IMR-90 (cell line): ENCODE data around the gene RHOBTB3. TPM values are rescaled to one million over a fixed set of nuclear protein-coding genes. Genes with fewer than 3 reads are reported as not detected.

ENCODE experiments used
- ATAC-seq: fragments of 200-7000 bp; cut with Tn5 transposase; 2 replicates; pipeline ENCODE4 v1.9.1; 2020; ENCODE audit warnings: low read depth, mild to moderate bottlenecking, moderate library complexity
- BruUV-seq: library from RNA; stranded (reverse); fragments of 400-500 nt; replicated peaks from 2 replicates; lab custom pipeline; 2021; lab: Mats Ljungman, UMichigan
- CTCF ChIA-PET: fragments of 300-600 bp; formaldehyde crosslinking; extraction: SDS; loops from one replicate; lab custom pipeline; 2021; ENCODE audit warnings: antibody characterized with exemption; lab: Yijun Ruan, JAX
- POLR2A ChIA-PET: fragments of 300-600 bp; sonication (Branson Sonifier 250); formaldehyde crosslinking; loops from one replicate; lab custom pipeline; 2022; ENCODE audit warnings: antibody characterized with exemption; ENCODE audit not compliant: unreplicated experiment; lab: Charles Lee
- DNase-seq: peaks from one replicate; pipeline ENCODE4 v3.0.0; 2013
- H2AFZ ChIP-seq: replicated peaks from 2 replicates; pipeline ENCODE3; 2013; ENCODE audit warnings: low read length, mild to moderate bottlenecking; ENCODE audit not compliant: poor library complexity
- H2AK5ac ChIP-seq: 2 replicates; pipeline ENCODE4 v1.6.1; 2013; ENCODE audit warnings: low read depth, low read length, inconsistent platforms
- H2AK9ac ChIP-seq: replicated peaks from 2 replicates; pipeline ENCODE3; 2013; ENCODE audit warnings: mild to moderate bottlenecking, low read depth, low read length, moderate library complexity; ENCODE audit not compliant: poor library complexity
- H2BK120ac ChIP-seq: 2 replicates; pipeline ENCODE4 v1.6.1; 2013; ENCODE audit warnings: low read depth, low read length, inconsistent platforms
- H2BK15ac ChIP-seq: 3 replicates; pipeline ENCODE4 v1.6.1; 2013; ENCODE audit warnings: low read depth, low read length, inconsistent platforms
- H2BK20ac ChIP-seq: 2 replicates; pipeline ENCODE4 v1.6.1; 2013; ENCODE audit warnings: low read depth, mild to moderate bottlenecking, inconsistent platforms, low read length, moderate library complexity
- H2BK5ac ChIP-seq: 2 replicates; pipeline ENCODE4 v1.6.1; 2013; ENCODE audit warnings: mild to moderate bottlenecking, low read depth, low read length, inconsistent platforms; ENCODE audit not compliant: poor library complexity, severe bottlenecking
- H3K14ac ChIP-seq: replicated peaks from 2 replicates; pipeline ENCODE4 v1.6.1; 2013; ENCODE audit warnings: low read depth, low read length, inconsistent platforms
- H3K18ac ChIP-seq: 2 replicates; pipeline ENCODE4 v1.6.1; 2013; ENCODE audit warnings: low read depth, low read length, control low read depth
- H3K23ac ChIP-seq: 2 replicates; pipeline ENCODE4 v1.6.1; 2013; ENCODE audit warnings: low read depth, low read length, inconsistent platforms
- H3K27ac ChIP-seq: 2 replicates; pipeline ENCODE4 v1.5.1; 2013; ENCODE audit warnings: mild to moderate bottlenecking, control low read depth, low read length; ENCODE audit not compliant: insufficient read depth
- H3K27me3 ChIP-seq: 2 replicates; pipeline ENCODE4 v1.6.1; 2013; ENCODE audit warnings: low read length; ENCODE audit not compliant: control insufficient read depth, insufficient read depth
- H3K36me3 ChIP-seq: 2 replicates; pipeline ENCODE4 v1.6.1; 2013; ENCODE audit warnings: low read length, mixed read lengths; ENCODE audit not compliant: control insufficient read depth, insufficient read depth
- H3K4ac ChIP-seq: 2 replicates; pipeline ENCODE4 v1.6.1; 2013; ENCODE audit warnings: low read depth, low read length, inconsistent platforms
- H3K4me1 ChIP-seq: 2 replicates; pipeline ENCODE4 v1.6.1; 2013; ENCODE audit warnings: low read length, mixed read lengths; ENCODE audit not compliant: control insufficient read depth, insufficient read depth
- H3K4me2 ChIP-seq: 2 replicates; pipeline ENCODE4 v1.6.1; 2013; ENCODE audit warnings: low read depth, mild to moderate bottlenecking, control low read depth, low read length, moderate library complexity
- H3K4me3 ChIP-seq: 2 replicates; pipeline ENCODE4 v1.5.1; 2013; ENCODE audit warnings: low read depth, mild to moderate bottlenecking, control low read depth, low read length, moderate library complexity; ENCODE audit not compliant: insufficient read depth
- H3K56ac ChIP-seq: 2 replicates; pipeline ENCODE4 v1.6.1; 2013; ENCODE audit warnings: low read length, inconsistent platforms; ENCODE audit not compliant: insufficient read depth; ENCODE audit errors: extremely low read depth
- H3K79me1 ChIP-seq, 2 experiments: 2 replicates each; pipeline ENCODE4 v1.6.1; 2013; ENCODE audit warnings: low read length in 2 of 2, inconsistent platforms in 1 of 2, low read depth in 1 of 2
- H3K9ac ChIP-seq: 2 replicates; pipeline ENCODE4 v1.6.1; 2013; ENCODE audit warnings: low read depth, low read length, control low read depth
- H3K9me1 ChIP-seq: 2 replicates; pipeline ENCODE4 v1.6.1; 2013; ENCODE audit warnings: low read length, inconsistent platforms; ENCODE audit not compliant: insufficient read depth
- H3K9me3 ChIP-seq: 2 replicates; pipeline ENCODE4 v1.6.1; 2013; ENCODE audit warnings: low read length; ENCODE audit not compliant: control insufficient read depth, insufficient read depth
- H4K20me1 ChIP-seq: 2 replicates; pipeline ENCODE4 v1.6.1; 2013; ENCODE audit warnings: low read length, inconsistent platforms; ENCODE audit not compliant: insufficient read depth
- H4K5ac ChIP-seq: 2 replicates; pipeline ENCODE4 v1.6.1; 2013; ENCODE audit warnings: mild to moderate bottlenecking, low read depth, low read length, control low read depth
- H4K8ac ChIP-seq, 2 experiments: 2 replicates each; pipeline ENCODE4 v1.6.1; 2013; ENCODE audit warnings: low read depth in 2 of 2, low read length in 2 of 2, control low read depth in 1 of 2, inconsistent platforms in 1 of 2
- H4K91ac ChIP-seq: 2 replicates; pipeline ENCODE4 v1.6.1; 2013; ENCODE audit warnings: low read depth, low read length, inconsistent platforms; ENCODE audit not compliant: insufficient read depth
- BHLHE40 ChIP-seq: fragments of 150-350 bp; IDR thresholded peaks from 2 replicates; pipeline ENCODE4 v1.6.1; 2016; ENCODE audit warnings: mild to moderate bottlenecking, low read depth, low read length
- CTCF ChIP-seq: conservative IDR thresholded peaks from 2 replicates; pipeline ENCODE4 v1.5.1; 2012; ENCODE audit warnings: mild to moderate bottlenecking, low read depth, low read length, improper control_type of control experiment
- MAFK ChIP-seq: IDR thresholded peaks from 2 replicates; pipeline ENCODE4 v1.6.1; 2012; ENCODE audit warnings: low read depth, low read length, improper control_type of control experiment
- RAD21 ChIP-seq: IDR thresholded peaks from 2 replicates; pipeline ENCODE4 v1.6.1; 2012; ENCODE audit warnings: low read length, improper control_type of control experiment
- WGBS, 2 experiments: methylation state at CpG; one replicate each; pipeline versions ENCODE4 v1.1.5 to v1.1.7; 2013; ENCODE audit warnings: missing lambda C conversion rate in 2 of 2; ENCODE audit not compliant: insufficient read length in 1 of 2; ENCODE audit errors: extremely low coverage in 2 of 2; 5-methylcytosine and 5-hydroxymethylcytosine counted together
- dilution Hi-C: fragments of 300-500 bp; cut with HindIII; formaldehyde crosslinking; loops from one replicate; pipeline ENCODE4 v1.14.3; 2018; ENCODE audit warnings: low sequenced_read_pairs; ENCODE audit not compliant: unreplicated experiment
- in situ Hi-C: fragments of 300-500 bp; cut with MboI; formaldehyde crosslinking; loops from 3 replicates; pipeline ENCODE4 v1.14.3; 2019; ENCODE audit warnings: low sequenced_read_pairs, inconsistent platforms, mixed read lengths
- intact Hi-C: fragments of 100-400 bp; cut with micrococcal nuclease; formaldehyde crosslinking; loops from 2 replicates; pipeline ENCODE4 v1.10.0; 2022
- polyA plus RNA-seq, 3 experiments: library from polyadenylated mRNA; depleted of rRNA; stranded (reverse); fragments of >200 nt; gene quantifications; 2 replicates each; pipeline ENCODE4 v1.2.3, GENCODE V29; 2012; ENCODE audit warnings: low replicate concordance in 1 of 3
- total RNA-seq: library from RNA; depleted of rRNA; stranded (reverse); fragments of >200 nt; gene quantifications from 2 replicates; pipeline ENCODE4 v1.2.3, GENCODE V29; 2012

RHOBTB3 gene
- total and polyA plus RNA-seq, 2 of the 4 experiments (the other 2 are of a cell fraction), result 117 to 447 TPM

- WGBS, 2 experiments, result 90% methylated on average over 3 of the region's 4 CpGs; no CpG with 5 or more reads in 1 of the 2 experiments
These were observed 84.1 kb downstream of the RHOBTB3 start for GRCh38 chr5:95815155-95815729.

More at GRCh38 chr5:95815155-95815729, 84.1 kb downstream of the RHOBTB3 start:
- Histone ChIP-seq H3K56ac (no peak overlapping the region), H3K79me1 (peaks cover 30 to 62% of the 10 kb centered on the region in 2 experiments), H2AFZ (no peak overlapping the region), H3K9ac (no peak overlapping the region), H4K91ac (no peak overlapping the region), H2AK9ac (no peak overlapping the region), H4K5ac (no peak overlapping the region), H2BK20ac (no peak overlapping the region), H3K4ac (no peak overlapping the region), H3K9me1 (peaks cover 23% of the 10 kb centered on the region), H4K8ac (no peak overlapping the region), H2BK120ac (no peak overlapping the region), H2BK15ac (no peak overlapping the region), H3K4me3 (no peak overlapping the region), H3K27ac (no peak overlapping the region), H3K9me3 (no peaks in the 10 kb centered on the region), H2AK5ac (no peak overlapping the region), H4K20me1 (peaks cover 30% of the 10 kb centered on the region), H3K4me1 (peaks cover 25% of the 10 kb centered on the region), H2BK5ac (no peak overlapping the region), H3K23ac (no peak overlapping the region), H3K27me3 (no peaks in the 10 kb centered on the region), H3K4me2 (no peak overlapping the region), H3K18ac (no peak overlapping the region), H3K14ac (no peak overlapping the region), H3K36me3 (peaks cover 39% of the 10 kb centered on the region)
- no TSS peak for BruUV-seq
- ChIA-PET POLR2A (no interaction called here), CTCF (interaction anchor here (0.6 kb wide), 1 partner anchor 171 kb away, joined by 3 read pairs; no protein-coding TSS in a partner anchor)
- ATAC-seq, result no peak
- dilution Hi-C loops, result no loop called here
- in situ Hi-C loops, result no loop called here
- intact Hi-C loops, result no loop called here
- no peak for DNase-seq
- TF ChIP-seq CTCF, result no peak
- no peak for TF ChIP-seq MAFK
- no peak for TF ChIP-seq RAD21
- no peak for TF ChIP-seq BHLHE40
